LNCaP clone FGC (cell line): ENCODE data around the gene FBLN2.

Experiments used
- DNase-seq: peaks from one replicate; pipeline ENCODE4 v3.0.0-alpha.2; 2011; ENCODE audit warnings: low read depth
- H3K4me3 ChIP-seq: 2 replicates; pipeline ENCODE4 v1.5.1; 2011; ENCODE audit warnings: mild to moderate bottlenecking, low read depth, low read length, control low read depth
- CTCF ChIP-seq: IDR thresholded peaks from 2 replicates; pipeline ENCODE4 v1.5.1; 2012; ENCODE audit warnings: mild to moderate bottlenecking; ENCODE audit not compliant: control insufficient read depth, insufficient read depth; ENCODE audit errors: extremely low read depth

Gene FBLN2

DNA sequence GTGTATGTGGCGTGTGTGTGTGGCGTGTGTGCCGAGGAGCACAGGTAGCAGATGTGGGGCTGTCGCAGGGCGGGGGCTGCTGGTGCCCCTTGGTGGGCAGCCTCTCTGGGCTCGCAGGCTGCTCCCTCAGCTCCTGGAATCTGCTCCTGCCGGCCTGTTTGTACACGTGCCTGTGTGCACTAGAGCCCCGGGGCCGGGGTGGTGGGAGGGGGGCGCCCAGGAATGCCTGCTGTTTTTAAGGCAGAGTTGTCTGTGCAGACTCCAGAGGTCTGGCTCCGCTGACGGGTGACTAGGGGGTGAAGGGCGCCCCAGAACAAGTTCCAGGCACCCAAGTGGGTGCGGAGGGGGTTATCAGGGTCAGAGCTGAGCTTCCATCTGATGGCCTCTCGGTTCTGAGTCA, 112.2 kb downstream of the FBLN2 start:
- no peak overlapping the region for H3K4me3 ChIP-seq
- DNase-seq = no peak
- no peak for TF ChIP-seq CTCF

- no peak for DNase-seq
- TF ChIP-seq CTCF = no peak
- H3K4me3 ChIP-seq = no peak overlapping the region
Measured at GRCh38 chr3:13662238-13662847, 113.4 kb downstream of the FBLN2 start.

DNA sequence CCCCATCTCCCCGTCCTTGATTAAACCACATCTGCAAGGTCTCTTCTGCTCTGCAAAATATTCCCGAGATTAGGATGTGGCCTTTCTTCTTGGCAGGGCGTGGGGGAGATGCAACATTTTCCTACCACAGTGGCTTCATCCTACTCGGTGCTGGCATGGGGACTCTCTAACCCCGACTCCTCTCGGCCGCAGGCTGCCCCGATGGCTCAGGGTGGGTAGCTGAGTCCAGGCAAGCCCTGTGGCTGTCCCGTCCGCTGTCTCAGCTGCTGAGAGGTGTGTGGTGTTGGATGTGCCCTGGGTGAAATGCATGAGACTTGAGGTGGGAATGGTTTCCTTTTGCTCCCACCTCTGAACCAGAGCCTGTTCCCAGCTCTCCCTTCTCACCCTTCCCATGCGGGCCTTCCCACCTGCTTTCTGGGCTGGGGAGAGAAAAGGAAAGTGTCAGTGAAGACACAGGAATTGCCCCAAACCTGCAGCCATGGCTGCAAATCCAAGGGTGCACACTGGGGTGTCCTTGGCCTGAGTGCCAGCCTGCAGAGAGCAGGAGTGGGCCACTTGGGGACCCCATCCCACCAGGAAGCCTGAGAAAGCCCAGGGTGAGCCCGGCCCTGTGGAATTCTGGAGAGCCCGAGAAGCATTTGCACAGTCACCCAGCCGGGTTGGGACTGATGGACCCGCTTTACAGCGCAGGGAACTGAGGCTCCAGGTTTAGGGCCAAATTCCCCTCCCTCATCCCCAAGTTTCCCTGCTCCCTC, 115.0 kb downstream of the FBLN2 start:
- H3K4me3 ChIP-seq = no peak overlapping the region
- DNase-seq = no peak
- TF ChIP-seq CTCF = no peak

DNA sequence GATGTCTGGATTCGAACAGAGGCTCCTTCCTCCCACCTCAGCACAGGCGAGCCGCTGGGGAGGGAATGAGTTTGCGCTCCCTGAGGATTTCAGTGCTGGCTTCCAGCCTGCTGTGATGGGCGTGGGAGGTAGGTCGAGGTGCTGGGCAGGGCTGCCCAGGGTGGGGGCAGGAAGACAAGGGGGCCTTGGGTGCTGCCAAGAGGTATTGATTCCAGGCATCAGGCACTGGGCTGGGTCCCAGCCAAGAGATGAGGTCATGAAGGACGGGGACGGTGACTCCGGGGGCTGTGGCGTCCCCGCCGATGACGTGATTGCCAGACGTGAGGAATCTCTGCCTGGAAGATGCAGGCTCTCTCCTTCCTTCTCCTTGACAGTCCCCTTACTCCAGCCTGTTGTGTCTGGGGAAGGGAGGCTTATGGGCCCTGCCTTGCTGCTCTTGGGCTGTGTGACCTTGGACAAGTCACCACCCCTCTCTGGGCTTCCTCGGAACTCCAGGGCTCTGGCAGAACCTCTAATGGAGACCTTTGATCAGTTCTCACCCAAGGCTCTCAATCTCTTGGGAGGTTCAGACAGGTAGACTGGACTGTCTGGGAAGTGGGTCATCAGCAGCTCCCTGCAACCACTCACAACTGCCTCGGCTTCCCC, 116.8 kb downstream of the FBLN2 start:
- DNase-seq = no peak
- H3K4me3 ChIP-seq = no peak overlapping the region
- TF ChIP-seq CTCF = no peak

GRCh38 chr3:13666227-13666619, 117.3 kb downstream of the FBLN2 start:
- no peak for TF ChIP-seq CTCF
- H3K4me3 ChIP-seq = no peak overlapping the region
- DNase-seq = no peak

DNA sequence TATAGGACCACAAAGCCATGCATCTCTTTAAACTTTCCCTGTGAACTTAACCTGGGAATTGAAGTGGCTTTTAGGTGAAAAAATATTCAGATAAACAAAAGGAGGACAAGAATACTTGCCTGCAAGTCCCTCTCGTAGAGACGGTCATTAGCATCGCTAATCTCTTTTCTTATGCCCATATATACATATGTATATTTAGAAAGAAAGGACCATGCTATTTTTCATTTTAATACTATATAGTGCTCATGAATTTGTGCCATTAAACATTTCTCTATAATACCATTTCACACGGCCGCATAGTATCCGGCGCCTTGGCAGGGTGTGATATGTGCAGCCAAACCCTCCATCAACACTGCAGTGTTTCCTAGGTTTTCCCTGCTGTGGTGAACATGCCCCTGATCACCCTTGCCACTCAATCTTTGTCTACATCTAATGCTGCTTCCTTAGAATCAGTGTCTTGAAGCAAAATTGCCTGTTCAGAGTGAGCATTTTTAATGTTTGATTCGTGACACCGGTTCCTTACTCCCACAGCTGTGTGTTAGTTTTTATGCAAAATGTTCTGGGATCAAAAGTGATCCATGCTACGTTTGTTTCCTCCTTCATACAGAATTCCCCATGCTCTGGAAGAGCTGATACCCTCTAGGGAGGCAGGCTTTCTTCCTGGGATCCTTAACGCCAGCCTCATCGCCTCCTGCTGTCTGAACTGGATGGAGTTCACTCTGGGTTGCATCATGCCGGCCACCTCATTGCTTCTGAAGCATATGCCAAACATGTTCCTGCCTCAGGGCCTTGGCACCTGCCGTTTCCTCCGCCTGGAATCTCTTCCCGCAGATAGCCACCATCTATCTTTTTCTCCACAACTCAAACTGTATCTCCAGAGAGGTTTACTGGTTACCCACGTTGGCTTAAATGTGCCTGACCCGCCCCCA, 118.1 kb downstream of the FBLN2 start:
- DNase-seq = no peak
- no peak for TF ChIP-seq CTCF
- no peak overlapping the region for H3K4me3 ChIP-seq
